GM12873 (cell line): ENCODE measurements around the gene BUD13.

Experiments
- TF ChIP-seq, protein P1 (sequence below): IDR thresholded peaks from 2 replicates; pipeline ENCODE4 v1.5.1; 2012; ENCODE audit warnings: low read depth, mild to moderate bottlenecking, moderate library complexity, low read length, control low read depth; ENCODE audit not compliant: insufficient read depth; ENCODE audit errors: missing control alignments

Gene BUD13

DNA sequence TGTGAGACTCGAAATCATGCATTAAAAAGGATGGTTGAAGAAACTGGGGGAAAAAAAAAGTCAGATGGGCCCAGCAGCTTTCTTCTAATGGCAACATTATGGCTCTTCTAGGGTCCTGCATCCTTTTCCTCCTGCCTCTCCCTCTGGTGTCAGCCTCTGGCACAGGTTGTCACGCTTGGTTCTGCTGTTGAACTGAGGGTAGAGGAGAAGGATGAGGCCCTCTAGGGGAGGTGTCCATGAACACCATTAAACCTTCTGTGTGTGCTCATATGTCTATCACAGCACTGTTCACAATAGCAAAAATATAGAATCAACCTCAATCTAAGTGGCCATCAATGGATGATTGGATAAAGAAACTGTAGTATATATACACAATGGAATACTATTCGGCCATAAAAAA lies 36.0 kb downstream of the BUD13 start:
- TF ChIP-seq, protein P1, sequence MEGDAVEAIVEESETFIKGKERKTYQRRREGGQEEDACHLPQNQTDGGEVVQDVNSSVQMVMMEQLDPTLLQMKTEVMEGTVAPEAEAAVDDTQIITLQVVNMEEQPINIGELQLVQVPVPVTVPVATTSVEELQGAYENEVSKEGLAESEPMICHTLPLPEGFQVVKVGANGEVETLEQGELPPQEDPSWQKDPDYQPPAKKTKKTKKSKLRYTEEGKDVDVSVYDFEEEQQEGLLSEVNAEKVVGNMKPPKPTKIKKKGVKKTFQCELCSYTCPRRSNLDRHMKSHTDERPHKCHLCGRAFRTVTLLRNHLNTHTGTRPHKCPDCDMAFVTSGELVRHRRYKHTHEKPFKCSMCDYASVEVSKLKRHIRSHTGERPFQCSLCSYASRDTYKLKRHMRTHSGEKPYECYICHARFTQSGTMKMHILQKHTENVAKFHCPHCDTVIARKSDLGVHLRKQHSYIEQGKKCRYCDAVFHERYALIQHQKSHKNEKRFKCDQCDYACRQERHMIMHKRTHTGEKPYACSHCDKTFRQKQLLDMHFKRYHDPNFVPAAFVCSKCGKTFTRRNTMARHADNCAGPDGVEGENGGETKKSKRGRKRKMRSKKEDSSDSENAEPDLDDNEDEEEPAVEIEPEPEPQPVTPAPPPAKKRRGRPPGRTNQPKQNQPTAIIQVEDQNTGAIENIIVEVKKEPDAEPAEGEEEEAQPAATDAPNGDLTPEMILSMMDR, result no peak

DNA sequence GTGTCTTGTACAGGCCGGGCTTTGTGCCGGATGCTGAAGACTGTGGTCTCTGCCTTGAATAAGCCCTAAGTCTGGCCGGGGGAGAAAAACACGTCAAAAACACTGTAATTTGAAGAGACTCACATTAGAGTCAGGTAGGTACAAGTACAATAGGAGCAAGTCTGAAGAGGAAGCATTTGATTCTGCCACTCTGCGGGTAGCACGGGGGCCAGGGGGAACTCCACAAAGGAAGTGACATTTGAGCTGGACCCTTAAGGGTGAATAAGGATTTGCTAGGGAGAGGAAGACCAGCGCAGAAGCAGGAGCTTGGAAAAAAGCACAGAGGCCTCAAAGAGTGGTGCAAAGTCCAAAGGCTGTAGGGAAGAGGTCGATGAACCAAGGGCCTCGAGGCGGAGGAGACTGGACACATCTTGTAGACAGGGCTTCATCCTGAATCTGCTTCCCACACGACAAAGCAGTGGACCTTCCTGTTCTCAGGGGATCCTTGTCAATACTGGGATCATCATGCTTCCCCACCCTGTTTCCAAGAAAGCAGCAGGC lies 38.7 kb downstream of the BUD13 start:
- TF ChIP-seq, protein P1, result no peak

DNA sequence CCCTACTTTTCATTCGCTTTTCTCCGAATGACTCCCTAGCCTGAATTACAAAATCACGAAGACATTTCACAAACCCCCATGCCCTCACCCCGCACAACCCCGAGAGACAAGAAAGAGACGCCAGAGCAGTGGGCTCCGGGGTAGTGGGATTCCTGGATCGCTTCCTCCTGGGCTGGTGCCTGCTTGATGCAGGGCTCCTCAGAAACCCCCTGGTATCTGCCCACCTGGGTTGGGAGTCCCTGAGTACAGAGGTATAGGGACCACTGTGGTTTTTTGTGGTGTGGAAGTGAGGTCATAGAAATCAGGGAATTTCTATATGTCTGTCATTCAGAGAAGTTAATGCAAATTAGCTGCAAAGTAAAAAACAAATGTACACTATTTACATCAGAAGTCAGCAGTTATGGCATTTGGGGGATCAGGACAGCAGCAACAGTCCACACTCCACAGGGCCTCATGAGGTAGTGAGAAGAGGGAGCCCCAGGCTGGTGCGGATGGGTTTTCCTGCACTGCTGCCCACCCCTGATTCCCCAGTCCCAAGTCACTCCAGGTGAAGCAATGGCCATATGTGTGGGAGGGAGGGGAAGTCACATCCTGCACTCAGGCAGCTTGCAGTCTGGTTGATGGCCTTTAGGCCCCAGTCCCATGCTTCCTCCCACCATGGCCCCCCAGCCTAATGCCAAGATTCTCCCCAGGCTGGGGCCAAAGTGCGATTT lies 39.6 kb downstream of the BUD13 start:
- TF ChIP-seq, protein P1, result no peak

DNA sequence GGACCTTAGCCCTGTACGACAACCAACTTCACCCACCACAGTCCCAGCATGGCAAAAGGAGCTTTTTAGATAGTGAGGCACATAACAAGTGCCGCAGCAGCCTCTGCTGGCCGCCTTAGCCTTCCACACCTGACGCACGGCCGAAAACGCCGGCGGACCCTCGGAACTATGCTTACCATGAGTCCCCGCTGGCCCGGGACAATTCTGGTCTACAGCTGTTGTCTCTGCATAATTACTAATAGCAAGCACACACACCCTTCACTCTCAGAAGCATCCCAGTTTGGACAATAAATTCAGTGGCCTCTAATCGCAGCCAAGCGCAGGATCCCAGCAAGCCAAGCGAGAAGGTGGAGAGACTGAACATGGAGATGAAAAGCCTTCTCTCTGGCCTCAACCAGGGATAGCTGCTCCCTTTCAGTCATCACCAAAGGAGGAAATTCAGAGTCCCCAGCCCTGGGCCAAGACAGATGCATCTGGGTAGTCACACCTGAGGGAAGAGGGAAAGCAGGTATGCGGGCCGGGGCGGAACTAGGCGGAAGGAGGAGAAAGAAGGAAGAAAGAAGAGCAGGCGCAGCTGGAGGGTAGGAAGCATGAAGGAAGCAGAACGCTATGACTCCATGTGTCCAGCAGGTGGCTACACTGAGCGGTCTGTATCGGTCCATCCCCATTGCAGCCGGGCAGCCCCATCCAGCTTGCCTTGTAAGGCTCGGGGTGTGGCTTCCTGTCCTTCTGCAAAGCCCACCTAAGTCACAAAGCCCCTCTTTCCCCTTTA lies 40.3 kb downstream of the BUD13 start:
- TF ChIP-seq, protein P1, result peak; percentile 99

DNA sequence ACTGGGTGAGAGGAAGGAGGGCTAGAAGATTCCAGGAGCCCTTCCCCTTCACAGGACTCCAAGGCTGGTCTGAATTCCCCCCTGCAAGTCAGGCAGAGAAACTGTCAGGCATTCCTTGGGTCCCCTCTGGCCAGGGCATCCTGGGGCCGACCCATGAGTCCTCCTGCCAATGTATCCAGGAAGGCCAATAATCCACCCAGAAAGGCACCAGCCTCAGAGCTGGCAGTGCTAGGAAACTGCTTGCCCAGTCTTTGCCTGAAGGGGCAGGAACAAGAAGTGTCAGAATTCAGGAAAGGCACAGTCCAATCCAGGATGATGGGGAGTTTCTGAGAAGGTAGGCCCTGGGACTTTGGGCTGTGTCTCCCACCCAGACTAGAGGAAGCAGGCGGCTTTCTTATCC lies 41.0 kb downstream of the BUD13 start:
- TF ChIP-seq, protein P1, result no peak

DNA sequence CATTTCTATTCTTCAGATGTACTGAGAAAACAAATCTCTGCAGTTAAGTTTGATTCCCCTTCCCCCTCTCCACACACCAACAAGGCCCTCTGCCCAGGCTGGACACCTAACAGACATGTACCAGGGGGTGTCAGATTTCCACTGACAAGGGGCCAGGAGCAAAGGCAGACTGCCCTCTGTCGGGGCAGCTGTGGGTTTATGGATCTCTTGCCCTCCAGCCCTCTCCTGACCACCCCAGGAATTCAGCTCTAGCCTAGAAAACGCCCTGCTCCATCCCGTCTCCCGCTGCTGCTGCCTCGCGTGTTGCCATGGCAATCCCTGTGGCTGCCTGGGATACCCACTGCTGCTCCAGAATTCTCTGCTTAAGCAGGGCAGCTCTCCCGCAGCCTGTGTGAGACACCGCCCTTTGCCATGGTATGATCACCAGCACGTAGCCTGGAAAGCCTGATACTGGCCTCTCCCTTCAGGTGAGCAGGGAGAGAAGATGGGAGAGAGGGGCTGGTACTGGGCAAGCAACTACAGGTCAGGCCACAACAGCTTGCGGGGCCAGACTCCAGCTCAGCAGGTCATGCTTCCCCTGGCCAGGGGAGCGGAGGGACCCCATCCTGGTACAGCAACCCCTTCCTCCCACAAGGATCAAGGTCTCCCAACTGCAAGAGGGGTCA lies 41.6 kb downstream of the BUD13 start:
- TF ChIP-seq, protein P1, result no peak

DNA sequence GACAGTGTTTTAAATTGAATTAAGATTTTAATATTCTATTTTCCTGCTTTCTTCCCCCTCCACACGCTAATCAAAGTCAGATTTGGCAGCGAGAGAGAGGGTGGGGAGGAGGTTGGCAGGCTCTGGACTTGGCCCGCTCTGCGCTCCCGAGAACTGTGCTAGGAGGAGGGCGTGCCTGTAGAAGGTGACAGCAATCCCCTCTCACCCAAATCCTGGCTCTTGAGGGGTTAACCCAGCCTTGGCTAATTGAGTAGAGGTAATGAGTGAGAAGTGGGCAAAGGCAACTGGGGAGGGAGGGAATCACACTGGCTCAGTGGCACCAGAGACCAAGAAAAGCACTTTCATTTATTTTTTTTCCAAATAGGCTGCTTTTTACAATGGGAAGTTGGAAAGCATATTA lies 42.2 kb downstream of the BUD13 start:
- TF ChIP-seq, protein P1, result no peak
